OCI-LY7 (cell line): Measurements from ENCODE around the gene ARHGEF40. TPM values are rescaled to one million over a fixed set of nuclear protein-coding genes. Genes with fewer than 3 reads are reported as not detected.

Experiments
- BruUV-seq: library from RNA; stranded (reverse); fragments of 400-500 nt; replicated peaks from 2 replicates; lab custom pipeline; 2021; lab: Mats Ljungman, UMichigan
- CTCF ChIA-PET: fragments of 300-600 bp; sonication (Branson Sonifier 250); formaldehyde crosslinking; loops from one replicate; lab custom pipeline; 2022; ENCODE audit warnings: antibody characterized with exemption; ENCODE audit not compliant: unreplicated experiment; lab: Charles Lee
- POLR2A ChIA-PET: fragments of 300-600 bp; sonication (Branson Sonifier 250); formaldehyde crosslinking; loops from one replicate; lab custom pipeline; 2022; ENCODE audit warnings: antibody characterized with exemption; lab: Charles Lee
- DNase-seq: peaks from one replicate; pipeline ENCODE4 v3.0.0-alpha.2; 2015; ENCODE audit warnings: low spot score
- H2AFZ ChIP-seq: fragments of 200-600 bp; sonication (generic), shearing (Covaris generic); 2 replicates; pipeline ENCODE4 v1.6.1; 2014; ENCODE audit warnings: mild to moderate bottlenecking, antibody characterized with exemption, low read length, moderate library complexity
- H3K27ac ChIP-seq: fragments of 200-600 bp; sonication (generic); 2 replicates; pipeline ENCODE4 v1.5.1; 2014; ENCODE audit warnings: mixed run types, low read depth, mild to moderate bottlenecking, moderate library complexity, low read length, inconsistent platforms; ENCODE audit not compliant: poor library complexity, severe bottlenecking
- H3K36me3 ChIP-seq: fragments of 200-600 bp; sonication (generic); 2 replicates; pipeline ENCODE4 v1.6.1; 2014; ENCODE audit warnings: mild to moderate bottlenecking, antibody characterized with exemption, low read length, moderate library complexity, mixed read lengths; ENCODE audit not compliant: insufficient read depth
- H3K4me1 ChIP-seq: fragments of 200-600 bp; sonication (generic); 2 replicates; pipeline ENCODE4 v1.5.1; 2014; ENCODE audit warnings: mild to moderate bottlenecking, low read length; ENCODE audit not compliant: insufficient read depth, poor library complexity, severe bottlenecking
- H3K4me2 ChIP-seq: fragments of 200-600 bp; sonication (generic); 2 replicates; pipeline ENCODE4 v1.6.1; 2014; ENCODE audit warnings: mild to moderate bottlenecking, low read length
- H3K4me3 ChIP-seq: fragments of 200-600 bp; sonication (generic); 2 replicates; pipeline ENCODE4 v1.5.1; 2014; ENCODE audit warnings: mild to moderate bottlenecking, low read depth, low read length; ENCODE audit not compliant: poor library complexity, severe bottlenecking
- H3K79me2 ChIP-seq: fragments of 200-600 bp; sonication (generic); 2 replicates; pipeline ENCODE4 v1.6.1; 2016; ENCODE audit warnings: low read depth, mild to moderate bottlenecking, low read length, moderate library complexity, mixed read lengths; ENCODE audit not compliant: insufficient read depth
- H3K9me2 ChIP-seq: fragments of 200-600 bp; sonication (generic); 2 replicates; pipeline ENCODE4 v1.6.1; 2016; ENCODE audit warnings: mild to moderate bottlenecking, low read length, mixed read lengths; ENCODE audit not compliant: insufficient read depth
- H3K9me3 ChIP-seq: fragments of 200-600 bp; sonication (generic); 2 replicates; pipeline ENCODE4 v1.6.1; 2014; ENCODE audit warnings: mild to moderate bottlenecking, mixed run types, low read length, mixed read lengths
- H4K20me1 ChIP-seq: fragments of 200-600 bp; sonication (generic); 2 replicates; pipeline ENCODE4 v1.6.1; 2014; ENCODE audit warnings: mild to moderate bottlenecking, antibody characterized with exemption, low read length, moderate library complexity, mixed read lengths; ENCODE audit not compliant: insufficient read depth
- EZH2phosphoT487 ChIP-seq: fragments of 200-600 bp; sonication (generic); IDR thresholded peaks from 2 replicates; pipeline ENCODE4 v1.6.1; 2018; ENCODE audit warnings: low read depth, borderline replicate concordance, mild to moderate bottlenecking, mixed run types, antibody characterized with exemption, low read length, moderate library complexity, mixed read lengths
- intact Hi-C: fragments of 100-400 bp; cut with micrococcal nuclease; formaldehyde crosslinking; loops from one replicate; pipeline ENCODE4 v1.10.0; 2022; ENCODE audit not compliant: unreplicated experiment
- total RNA-seq, 2 experiments: library from RNA; depleted of rRNA in 1 of 2; stranded (reverse); fragments of >200 nt in 1 of 2; shearing (Covaris generic) in 1 of 2; gene quantifications; 2 replicates each; pipeline ENCODE4 v1.2.3, GENCODE V29; 2014 to 2022
- TF ChIP-seq, protein P1 (sequence below): fragments of 200-600 bp; sonication (generic); conservative IDR thresholded peaks from 2 replicates; pipeline ENCODE4 v1.5.1; 2014; ENCODE audit warnings: mild to moderate bottlenecking, antibody characterized with exemption, low read length, moderate library complexity, mixed read lengths

The ARHGEF40 gene
- total RNA-seq, 2 experiments from 2014 or later: 1.3 to 2.0 TPM

DNA sequence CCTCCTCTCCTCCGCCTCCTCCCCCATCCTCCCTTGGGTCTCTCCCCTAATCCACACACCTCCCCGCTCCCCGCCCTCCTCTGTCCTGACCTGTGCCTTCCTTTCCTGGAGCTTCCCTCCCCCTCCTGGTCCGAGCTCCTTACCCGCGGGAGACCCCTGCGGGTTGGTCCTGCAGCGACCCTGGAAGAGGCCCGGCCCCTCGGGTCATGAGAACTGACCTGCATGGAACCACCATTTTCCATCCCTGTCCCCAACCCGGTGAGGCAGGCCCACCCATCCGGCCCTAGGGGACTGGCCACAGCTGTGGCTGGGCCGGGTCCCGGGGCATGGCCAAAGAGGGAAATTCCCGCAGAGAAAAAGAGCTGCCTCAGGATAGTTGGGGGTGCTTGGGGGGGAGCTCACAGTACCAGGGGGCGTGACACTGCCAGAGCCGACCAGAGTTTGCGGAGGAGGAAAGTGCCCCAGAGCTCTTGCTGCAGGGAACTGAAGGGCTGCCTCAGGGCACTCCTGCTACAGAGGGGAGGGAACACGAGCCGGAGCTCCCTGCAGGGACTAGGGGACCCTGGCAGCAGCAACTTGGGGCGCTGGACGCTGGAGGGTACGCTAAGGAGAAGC is 613 bp downstream of the ARHGEF40 start:
- peak overlapping the region; percentile 68 for H3K4me3 ChIP-seq
- no peaks in the 10 kb centered on the region for H3K36me3 ChIP-seq
- H3K4me2 ChIP-seq: peak overlapping the region; percentile 87
- ChIA-PET POLR2A (interaction anchor here (0.6 to 2.7 kb wide), 11 partner anchors 9 to 970 kb away, joined by 3 to 31 read pairs (median 4); no protein-coding TSS in a partner anchor), CTCF (interaction anchor here (0.6 to 2.0 kb wide), 10 partner anchors 8 to 56 kb away, joined by 3 to 16 read pairs (median 6); no protein-coding TSS in a partner anchor)
- no peaks in the 10 kb centered on the region for H3K9me2 ChIP-seq
- no TSS peak for BruUV-seq
- H3K79me2 ChIP-seq: no peaks in the 10 kb centered on the region
- DNase-seq: no peak
- no peaks in the 10 kb centered on the region for H4K20me1 ChIP-seq
- H3K9me3 ChIP-seq: no peaks in the 10 kb centered on the region
- H3K4me1 ChIP-seq: peaks cover 41% of the 10 kb centered on the region
- intact Hi-C loops: loop anchor here (1.0 to 2.0 kb wide), 2 partner anchors 16 to 33 kb away; no protein-coding TSS in a partner anchor
- H3K27ac ChIP-seq: peak overlapping the region; percentile 20
- peak overlapping the region; percentile 60; the same call in 1 of the 2 replicates for H2AFZ ChIP-seq
- no peak for TF ChIP-seq EZH2phosphoT487
- TF ChIP-seq, protein P1, sequence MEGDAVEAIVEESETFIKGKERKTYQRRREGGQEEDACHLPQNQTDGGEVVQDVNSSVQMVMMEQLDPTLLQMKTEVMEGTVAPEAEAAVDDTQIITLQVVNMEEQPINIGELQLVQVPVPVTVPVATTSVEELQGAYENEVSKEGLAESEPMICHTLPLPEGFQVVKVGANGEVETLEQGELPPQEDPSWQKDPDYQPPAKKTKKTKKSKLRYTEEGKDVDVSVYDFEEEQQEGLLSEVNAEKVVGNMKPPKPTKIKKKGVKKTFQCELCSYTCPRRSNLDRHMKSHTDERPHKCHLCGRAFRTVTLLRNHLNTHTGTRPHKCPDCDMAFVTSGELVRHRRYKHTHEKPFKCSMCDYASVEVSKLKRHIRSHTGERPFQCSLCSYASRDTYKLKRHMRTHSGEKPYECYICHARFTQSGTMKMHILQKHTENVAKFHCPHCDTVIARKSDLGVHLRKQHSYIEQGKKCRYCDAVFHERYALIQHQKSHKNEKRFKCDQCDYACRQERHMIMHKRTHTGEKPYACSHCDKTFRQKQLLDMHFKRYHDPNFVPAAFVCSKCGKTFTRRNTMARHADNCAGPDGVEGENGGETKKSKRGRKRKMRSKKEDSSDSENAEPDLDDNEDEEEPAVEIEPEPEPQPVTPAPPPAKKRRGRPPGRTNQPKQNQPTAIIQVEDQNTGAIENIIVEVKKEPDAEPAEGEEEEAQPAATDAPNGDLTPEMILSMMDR: 0 out of 2 replicates have a peak, but pooled peaks have one; percentile 21

DNA sequence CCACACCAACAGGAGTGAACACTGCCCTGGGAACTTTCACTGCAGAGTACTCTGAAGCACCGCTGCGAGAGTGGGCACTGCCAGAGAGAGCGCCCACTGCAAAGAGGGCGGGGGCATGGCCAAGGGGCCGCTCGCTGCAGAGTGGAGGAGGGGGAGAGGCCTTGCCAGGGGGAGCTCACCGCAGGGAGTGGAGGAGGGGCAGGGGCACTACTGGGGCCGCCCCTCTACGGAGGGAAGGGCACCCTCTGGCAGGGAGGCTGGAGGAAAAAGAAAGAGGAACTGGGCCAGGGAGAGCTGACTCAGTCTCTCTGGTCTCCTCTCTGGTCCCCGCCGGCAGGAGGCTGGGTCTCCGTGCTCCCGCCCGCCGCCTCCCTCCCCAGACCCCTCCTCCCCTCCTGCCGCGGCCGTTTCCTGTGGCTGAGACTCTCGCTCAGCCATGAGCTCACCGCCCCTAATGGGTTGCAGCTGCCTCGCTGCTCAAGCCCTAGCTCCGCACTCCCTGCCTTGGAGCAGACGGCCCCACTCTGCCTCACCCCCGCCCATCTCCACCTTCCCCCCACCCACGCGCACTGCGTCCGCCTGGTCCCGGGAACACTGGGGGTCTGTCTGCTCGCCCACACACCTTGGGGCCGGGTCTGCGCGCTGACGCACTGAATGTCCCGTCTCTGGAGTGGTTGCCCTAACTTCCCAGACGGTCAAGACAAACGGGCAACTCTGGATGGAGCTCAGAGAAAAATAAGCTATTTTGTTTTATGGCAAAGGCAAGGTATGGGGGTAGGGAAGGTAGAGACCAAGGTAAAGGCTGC is 1.3 kb downstream of the ARHGEF40 start:
- CTCF ChIA-PET: interaction anchor here (0.6 to 2.0 kb wide), 11 partner anchors 9 to 111 kb away, joined by 3 to 16 read pairs (median 7); no protein-coding TSS in a partner anchor
- no peaks in the 10 kb centered on the region for H3K79me2 ChIP-seq
- POLR2A ChIA-PET: interaction anchor here (0.6 to 2.7 kb wide), 15 partner anchors 8 to 441 kb away, joined by 3 to 31 read pairs (median 5); partner anchors contain the start of gene ANG
- H3K4me3 ChIP-seq: peak overlapping the region; percentile 68
- H3K4me1 ChIP-seq: peaks cover 41% of the 10 kb centered on the region
- H3K36me3 ChIP-seq: no peaks in the 10 kb centered on the region
- peak overlapping the region; percentile 87 for H3K4me2 ChIP-seq
- intact Hi-C loops: loop anchor here (1.0 to 2.0 kb wide), 2 partner anchors 15 to 32 kb away; no protein-coding TSS in a partner anchor
- no peaks in the 10 kb centered on the region for H3K9me3 ChIP-seq
- peak overlapping the region; percentile 83 for H2AFZ ChIP-seq
- no peaks in the 10 kb centered on the region for H3K9me2 ChIP-seq
- peak overlapping the region; percentile 28 for H3K27ac ChIP-seq
- H4K20me1 ChIP-seq: no peaks in the 10 kb centered on the region
- peak; percentile 93 for DNase-seq
- TF ChIP-seq EZH2phosphoT487: no peak
- TF ChIP-seq, protein P1: no peak
- BruUV-seq: no TSS peak
